NCI-H460 (cell line): ENCODE results near the gene ZCCHC3. TPM values are rescaled to one million over a fixed set of nuclear protein-coding genes. Genes with fewer than 3 reads are reported as not detected.
"Not testable (repeated sequence)": the region's sequence is repeated elsewhere in the genome, so short reads cannot be mapped to it uniquely, and the experiment has no call there.

Source experiments
- DNase-seq: peaks from one replicate; pipeline ENCODE4 v3.0.0-alpha.2; 2016; ENCODE audit warnings: low read depth; ENCODE audit errors: extremely low read depth
- polyA plus RNA-seq: library from polyadenylated mRNA; depleted of rRNA; stranded (reverse); fragments of >200 nt; gene quantifications from 2 replicates; pipeline ENCODE4 v1.2.3, GENCODE V29; 2014; cell fraction: nucleus; rRNA removed
- total RNA-seq: library from RNA; depleted of rRNA; stranded (reverse); fragments of >200 nt; shearing (Covaris generic); gene quantifications from 2 replicates; pipeline ENCODE4 v1.2.3, GENCODE V29; 2014; rRNA removed

The ZCCHC3 gene
- total RNA-seq, result 18.8 and 20.9 TPM in 2 replicates
- polyA plus RNA-seq, result 10.6 and 14.5 TPM in 2 replicates

GRCh38 chr20:297098-297924 lies at the start of gene ZCCHC3:
Gene ZCCHC3, plus strand, starts transcription at chr20:297570. Its CDS starts 17 bp downstream, at chr20:297587.
- peak; percentile 84 for DNase-seq

- DNase-seq, result no peak
These were observed 46.0 kb upstream of the ZCCHC3 start for GRCh38 chr20:251354-251753.

GRCh38 chr20:252801-253200 lies 44.6 kb upstream of the ZCCHC3 start:
- DNase-seq, result no peak

- DNase-seq, result not testable (repeated sequence)
These were observed 43.9 kb upstream of the ZCCHC3 start for GRCh38 chr20:253447-253846.

- DNase-seq, result no peak
These were observed 40.0 kb upstream of the ZCCHC3 start, which contains the start of gene DEFB132 for GRCh38 chr20:257419-257818. Gene DEFB132, plus strand, starts transcription at chr20:257724. Its CDS starts 55 bp downstream, at chr20:257779.

GRCh38 chr20:258269-258858 lies 39.0 kb upstream of the ZCCHC3 start:
- no peak for DNase-seq

- DNase-seq, result peak; percentile 9
These were observed 38.4 kb upstream of the ZCCHC3 start for GRCh38 chr20:258963-259362.

GRCh38 chr20:259981-260380 lies 37.4 kb upstream of the ZCCHC3 start:
- DNase-seq, result no peak

- DNase-seq, result no peak
These were observed 33.7 kb upstream of the ZCCHC3 start for GRCh38 chr20:263701-264100.

GRCh38 chr20:266596-267562 lies 30.5 kb upstream of the ZCCHC3 start:
- peak; percentile 76 for DNase-seq

GRCh38 chr20:270517-270916 lies 26.9 kb upstream of the ZCCHC3 start:
- DNase-seq, result no peak

- no peak for DNase-seq
These were observed 26.3 kb upstream of the ZCCHC3 start for GRCh38 chr20:271069-271468.

- no peak for DNase-seq
These were observed 25.8 kb upstream of the ZCCHC3 start for GRCh38 chr20:271528-271927.

- DNase-seq, result no peak
These were observed 24.7 kb upstream of the ZCCHC3 start for GRCh38 chr20:272718-273117.

GRCh38 chr20:273884-274283 lies 23.5 kb upstream of the ZCCHC3 start:
- DNase-seq, result no peak

GRCh38 chr20:275791-276190 lies 21.6 kb upstream of the ZCCHC3 start:
- DNase-seq, result no peak

GRCh38 chr20:276620-277495 lies 20.5 kb upstream of the ZCCHC3 start:
- DNase-seq, result no peak

GRCh38 chr20:277496-277781 lies 19.9 kb upstream of the ZCCHC3 start:
- DNase-seq, result no peak

GRCh38 chr20:278181-278580 lies 19.2 kb upstream of the ZCCHC3 start:
- DNase-seq, result no peak
